ENCODE measurements around the gene ZBTB5. TPM values are rescaled to one million over a fixed set of nuclear protein-coding genes. Genes with fewer than 3 reads are reported as not detected.
"Not testable (repeated sequence)": the region's sequence is repeated elsewhere in the genome, so short reads cannot be mapped to it uniquely, and the experiment has no call there.

The ZBTB5 gene
- 10 to 100 TPM; 21.8 to 28.7 (median 26.7) TPM for polyA plus RNA-seq (ENCODE audit: insufficient read depth in 1 of 5, insufficient read length in 5 of 5, low replicate concordance in 1 of 5)
- long read RNA-seq, donor 1, full-length matches to known transcripts, result 4 of 4 reads
- long read RNA-seq, donor 1, partial matches to known transcripts, result 0 of 4 reads
- long read RNA-seq, donor 1, other reads (novel, unspliced or antisense), result 0 of 4 reads
- long read RNA-seq, donor 2, full-length matches to known transcripts, result 4 of 4 reads
- long read RNA-seq, donor 2, partial matches to known transcripts, result 0 of 4 reads
- long read RNA-seq, donor 2, other reads (novel, unspliced or antisense), result 0 of 4 reads
- long read RNA-seq, donor 3, full-length matches to known transcripts, result 3 of 3 reads
- long read RNA-seq, donor 3, partial matches to known transcripts, result 0 of 3 reads
- long read RNA-seq, donor 3, other reads (novel, unspliced or antisense), result 0 of 3 reads
- long read RNA-seq, donor 4, full-length matches to known transcripts, result 4 of 4 reads
- long read RNA-seq, donor 4, partial matches to known transcripts, result 0 of 4 reads
- long read RNA-seq, donor 4, other reads (novel, unspliced or antisense), result 0 of 4 reads
- long read RNA-seq, donor 5, full-length matches to known transcripts, result 7 of 7 reads
- long read RNA-seq, donor 5, partial matches to known transcripts, result 0 of 7 reads
- long read RNA-seq, donor 5, other reads (novel, unspliced or antisense), result 0 of 7 reads
- long read RNA-seq, donor 6, full-length matches to known transcripts, result 10 of 19 reads
- long read RNA-seq, donor 6, partial matches to known transcripts, result 9 of 19 reads
- long read RNA-seq, donor 6, other reads (novel, unspliced or antisense), result 0 of 19 reads
- long read RNA-seq, donor 7, full-length matches to known transcripts, result 2 of 2 reads
- long read RNA-seq, donor 7, partial matches to known transcripts, result 0 of 2 reads
- long read RNA-seq, donor 7, other reads (novel, unspliced or antisense), result 0 of 2 reads
- long read RNA-seq, donor 8, full-length matches to known transcripts, result 3 of 3 reads
- long read RNA-seq, donor 8, partial matches to known transcripts, result 0 of 3 reads
- long read RNA-seq, donor 8, other reads (novel, unspliced or antisense), result 0 of 3 reads

GRCh38 chr9:37465249-37466036 is at the start of gene ZBTB5:
TSS of gene ZBTB5 (minus strand) at chr9:37465450. CDS start at chr9:37442551, 22,899 bp downstream.
- DNase-seq, result peak; percentile 99

GRCh38 chr9:37514999-37515398 is 49.7 kb upstream of the ZBTB5 start:
- no peak for DNase-seq

GRCh38 chr9:37514415-37514814 is 49.2 kb upstream of the ZBTB5 start:
- not testable (repeated sequence) for DNase-seq

GRCh38 chr9:37512437-37512836 is 47.2 kb upstream of the ZBTB5 start:
- no peak for DNase-seq

- no peak for DNase-seq
Measured at GRCh38 chr9:37511016-37512010, 46.1 kb upstream of the ZBTB5 start.

GRCh38 chr9:37510053-37510452 is 44.8 kb upstream of the ZBTB5 start:
- DNase-seq, result not testable (repeated sequence)

GRCh38 chr9:37509536-37509935 is 44.3 kb upstream of the ZBTB5 start:
- no peak for DNase-seq

- no peak for DNase-seq
Measured at GRCh38 chr9:37508834-37509206, 43.6 kb upstream of the ZBTB5 start.

GRCh38 chr9:37508135-37508833 is 43.0 kb upstream of the ZBTB5 start:
- DNase-seq, result no peak

- no peak for DNase-seq
Measured at GRCh38 chr9:37507566-37508134, 42.4 kb upstream of the ZBTB5 start.

GRCh38 chr9:37504605-37505004 is 39.4 kb upstream of the ZBTB5 start:
- DNase-seq, result no peak

GRCh38 chr9:37503736-37504135 is 38.5 kb upstream of the ZBTB5 start:
- DNase-seq, result no peak

- DNase-seq, result no peak
Measured at GRCh38 chr9:37501957-37502596, 36.8 kb upstream of the ZBTB5 start.

GRCh38 chr9:37499297-37499696 is 34.0 kb upstream of the ZBTB5 start:
- no peak for DNase-seq

- no peak for DNase-seq
Measured at GRCh38 chr9:37498457-37498856, 33.2 kb upstream of the ZBTB5 start.

GRCh38 chr9:37497320-37497719 is 32.1 kb upstream of the ZBTB5 start:
- DNase-seq, result no peak

GRCh38 chr9:37496020-37496419 is 30.8 kb upstream of the ZBTB5 start:
- DNase-seq, result no peak

- DNase-seq, result no peak
Measured at GRCh38 chr9:37495571-37495970, 30.3 kb upstream of the ZBTB5 start.

GRCh38 chr9:37491939-37492338 is 26.7 kb upstream of the ZBTB5 start:
- no peak for DNase-seq

Measured in right lung (tissue), 10 donors.